ENCODE data around the gene DMGDH. TPM values are rescaled to one million over a fixed set of nuclear protein-coding genes. Genes with fewer than 3 reads are reported as not detected.
A peak's percentile ranks its signal among the peaks of the same experiment; 100 is the strongest.

DMGDH gene
- total and polyA plus RNA-seq, 2 of the 4 experiments (the other 2 are of a cell fraction), result 0.18 TPM; not detected in 1

- Histone ChIP-seq H3K27me3 (ENCODE audit: control insufficient read depth, insufficient read depth, low read length) (peaks cover 8% of the 10 kb centered on the region), H3K4ac (ENCODE audit: low read depth, low read length) (no peak overlapping the region), H3K9ac (ENCODE audit: low read depth, low read length) (no peak overlapping the region; the same call in 1 of the 2 replicates), H3K9me3 (ENCODE audit: control insufficient read depth, insufficient read depth, low read length) (no peaks in the 10 kb centered on the region), H3K27ac (ENCODE audit: insufficient read depth, low read length) (no peak overlapping the region), H3K4me1 (ENCODE audit: control insufficient read depth, insufficient read depth, low read length) (peaks cover 5% of the 10 kb centered on the region), H3K23ac (ENCODE audit: low read depth, low read length) (no peak overlapping the region), H2AK5ac (ENCODE audit: low read depth, low read length) (no peak overlapping the region), H4K5ac (ENCODE audit: low read depth, low read length) (no peak overlapping the region), H3K36me3 (ENCODE audit: control insufficient read depth, insufficient read depth, low read length) (no peaks in the 10 kb centered on the region), H3K4me2 (ENCODE audit: low read depth, low read length) (peak overlapping the region; percentile 69), H2BK120ac (ENCODE audit: low read depth, low read length) (peak overlapping the region; percentile 30; the same call in 1 of the 2 replicates), H3K56ac (ENCODE audit: extremely low read depth, insufficient read depth, low read length) (no peak overlapping the region), H3K9me1 (ENCODE audit: insufficient read depth, low read length) (peaks cover 5% of the 10 kb centered on the region), H2BK20ac (ENCODE audit: low read depth, low read length) (peak overlapping the region; percentile 27; the same call in 1 of the 2 replicates), H3K4me3 (ENCODE audit: insufficient read depth, low read depth, low read length) (no peak overlapping the region), H4K20me1 (ENCODE audit: insufficient read depth, low read length) (no peaks in the 10 kb centered on the region), H3K18ac (ENCODE audit: low read depth, low read length) (peak overlapping the region; percentile 33; the same call in 1 of the 2 replicates), H4K8ac (ENCODE audit: low read depth in 2 of 2, low read length in 2 of 2) (peak overlapping the region in 1 of 2 experiments; percentile 8; a peak in 1 of 4 replicates), H2AK9ac (replicated peaks; ENCODE audit: low read depth, low read length, poor library complexity) (no peak overlapping the region), H2BK5ac (ENCODE audit: low read depth, low read length, poor library complexity, severe bottlenecking) (no peak overlapping the region), H3K79me1 (ENCODE audit: low read depth in 1 of 2, low read length in 2 of 2) (no peaks in the 10 kb centered on the region), H2AFZ (replicated peaks; ENCODE audit: low read length, poor library complexity) (no peak overlapping the region), H4K91ac (ENCODE audit: insufficient read depth, low read depth, low read length) (no peak overlapping the region), H3K14ac (replicated peaks; ENCODE audit: low read depth, low read length) (no peak overlapping the region), H2BK15ac (ENCODE audit: low read depth, low read length) (0 out of 3 replicates have a peak overlapping the region, but pooled peaks have one; percentile 3)
- dilution Hi-C loops (cut with HindIII; ENCODE audit: low sequenced_read_pairs, unreplicated experiment), result no loop called here
- TF ChIP-seq NFE2L2 (IDR thresholded peaks at IDR 0.05; ENCODE audit: low read depth, low read length) (no peak), POLR2A (IDR thresholded peaks at IDR 0.05; ENCODE audit: low read depth, low read length) (no peak), FOS (IDR thresholded peaks at IDR 0.05; ENCODE audit: low read depth, low read length) (no peak), CEBPB (IDR thresholded peaks at IDR 0.05; ENCODE audit: low read depth, low read length) (no peak), BHLHE40 (IDR thresholded peaks at IDR 0.05; ENCODE audit: low read depth, low read length) (no peak), RFX5 (IDR thresholded peaks at IDR 0.05; ENCODE audit: low read depth, low read length) (no peak), RAD21 (IDR thresholded peaks at IDR 0.05; ENCODE audit: low read length) (no peak), RCOR1 (IDR thresholded peaks at IDR 0.05; ENCODE audit: insufficient replicate concordance, low read length) (no peak), MXI1 (IDR thresholded peaks at IDR 0.05; ENCODE audit: borderline replicate concordance, low read depth, low read length) (no peak), MAZ (IDR thresholded peaks at IDR 0.05; ENCODE audit: borderline replicate concordance, low read depth, low read length) (no peak), ELK1 (IDR thresholded peaks at IDR 0.05; ENCODE audit: borderline replicate concordance, low read depth, low read length) (no peak)
- ChIA-PET POLR2A (ENCODE audit: unreplicated experiment) (interaction anchor here (0.6 kb wide), 1 partner anchor 436 kb away, joined by 3 read pairs; no protein-coding TSS in a partner anchor), CTCF (interaction anchor here (0.8 to 9.5 kb wide), 7 partner anchors 79 to 441 kb away, joined by 3 to 115 read pairs (median 4); no protein-coding TSS in a partner anchor)
- no TSS peak for BruUV-seq (replicated peaks)
- no peak for DNase-seq
- intact Hi-C loops (cut with micrococcal nuclease), result loop anchor here (2.0 to 10.0 kb wide), 7 partner anchors 42 to 1849 kb away; partner anchors contain the start of genes JMY and TENT2
- in situ Hi-C loops (cut with MboI; ENCODE audit: low sequenced_read_pairs), result loop anchor here (10.0 kb wide), 1 partner anchor 441 kb away; no protein-coding TSS in a partner anchor
- WGBS, 2 experiments (ENCODE audit: extremely low coverage in 2 of 2, insufficient read length in 1 of 2), result no CpG with 5 or more reads among the region's 1 CpG
- ATAC-seq (ENCODE audit: low read depth), result no peak
These were observed 45.5 kb downstream of the DMGDH start for GRCh38 chr5:79023947-79024346.
